DND-41 (cell line): Measurements from ENCODE around the gene UGGT2.

Source experiments
- ATAC-seq: fragments of 200-7000 bp; cut with Tn5 transposase; 3 replicates; pipeline ENCODE4 v1.9.1; 2021; ENCODE audit warnings: low read depth; ENCODE audit not compliant: insufficient read depth
- DNase-seq: peaks from one replicate; pipeline ENCODE4 v3.0.0-alpha.2; 2020
- H2AFZ ChIP-seq: 2 replicates; pipeline ENCODE4 v1.6.0; 2012; ENCODE audit warnings: low read depth, low read length
- H3K27ac ChIP-seq: 2 replicates; pipeline ENCODE4 v1.5.1; 2012; ENCODE audit warnings: low read length, inconsistent platforms
- H3K27me3 ChIP-seq: fragments of 200-600 bp; sonication (generic); 2 replicates; pipeline ENCODE4 v1.6.0; 2012; ENCODE audit warnings: low read length, mild to moderate bottlenecking, inconsistent platforms; ENCODE audit not compliant: insufficient read depth, poor library complexity
- H3K36me3 ChIP-seq: 2 replicates; pipeline ENCODE4 v1.5.1; 2012; ENCODE audit warnings: low read length, inconsistent platforms; ENCODE audit not compliant: insufficient read depth
- H3K4me1 ChIP-seq: 2 replicates; pipeline ENCODE4 v1.5.1; 2012; ENCODE audit warnings: mild to moderate bottlenecking, low read length; ENCODE audit not compliant: insufficient read depth
- H3K4me2 ChIP-seq: 2 replicates; pipeline ENCODE4 v1.6.0; 2012; ENCODE audit warnings: mild to moderate bottlenecking, moderate library complexity, low read length, inconsistent platforms; ENCODE audit not compliant: insufficient read depth
- H3K4me3 ChIP-seq, 2 experiments: fragments of 200-600 bp in 1 of 2; shearing (Covaris generic) in 1 of 2; 2 replicates each; pipeline ENCODE4 v1.5.1; 2012 to 2016; ENCODE audit warnings: inconsistent platforms in 2 of 2, low read length in 2 of 2, mild to moderate bottlenecking in 2 of 2, low read depth in 1 of 2, moderate library complexity in 1 of 2
- H3K79me2 ChIP-seq: 2 replicates; pipeline ENCODE4 v1.6.0; 2012; ENCODE audit warnings: low read length, inconsistent platforms; ENCODE audit not compliant: insufficient read depth
- H3K9ac ChIP-seq: 2 replicates; pipeline ENCODE4 v1.6.0; 2012; ENCODE audit warnings: low read depth, mild to moderate bottlenecking, inconsistent platforms, low read length, moderate library complexity
- H3K9me3 ChIP-seq: 2 replicates; pipeline ENCODE4 v1.5.1; 2012; ENCODE audit warnings: low read length, moderate library complexity, mild to moderate bottlenecking, inconsistent platforms; ENCODE audit not compliant: insufficient read depth, severe bottlenecking
- H4K20me1 ChIP-seq: 2 replicates; pipeline ENCODE4 v1.6.0; 2012; ENCODE audit warnings: low read length; ENCODE audit not compliant: insufficient read depth
- EZH2 ChIP-seq: IDR thresholded peaks from 3 replicates; pipeline ENCODE4 v1.6.1; 2012; ENCODE audit warnings: borderline replicate concordance, low read depth, mild to moderate bottlenecking, moderate library complexity, low read length, inconsistent platforms; ENCODE audit not compliant: severe bottlenecking
- TF ChIP-seq, protein P1 (sequence below): IDR thresholded peaks from 2 replicates; pipeline ENCODE4 v1.5.1; 2012; ENCODE audit warnings: borderline replicate concordance, low read length, moderate library complexity, mild to moderate bottlenecking; ENCODE audit not compliant: poor library complexity, severe bottlenecking; ENCODE audit errors: extremely low read depth

The UGGT2 gene

GRCh38 chr13:95800436-95800835 lies 252.8 kb downstream of the UGGT2 start:
- Histone ChIP-seq H3K4me2 (no peak overlapping the region), H3K4me1 (no peaks in the 10 kb centered on the region), H3K9me3 (no peaks in the 10 kb centered on the region), H3K9ac (no peak overlapping the region), H3K36me3 (no peaks in the 10 kb centered on the region), H3K27ac (no peak overlapping the region), H4K20me1 (no peaks in the 10 kb centered on the region), H2AFZ (no peak overlapping the region), H3K79me2 (no peaks in the 10 kb centered on the region), H3K27me3 (no peaks in the 10 kb centered on the region), H3K4me3 (no peak overlapping the region)
- TF ChIP-seq, protein P1, sequence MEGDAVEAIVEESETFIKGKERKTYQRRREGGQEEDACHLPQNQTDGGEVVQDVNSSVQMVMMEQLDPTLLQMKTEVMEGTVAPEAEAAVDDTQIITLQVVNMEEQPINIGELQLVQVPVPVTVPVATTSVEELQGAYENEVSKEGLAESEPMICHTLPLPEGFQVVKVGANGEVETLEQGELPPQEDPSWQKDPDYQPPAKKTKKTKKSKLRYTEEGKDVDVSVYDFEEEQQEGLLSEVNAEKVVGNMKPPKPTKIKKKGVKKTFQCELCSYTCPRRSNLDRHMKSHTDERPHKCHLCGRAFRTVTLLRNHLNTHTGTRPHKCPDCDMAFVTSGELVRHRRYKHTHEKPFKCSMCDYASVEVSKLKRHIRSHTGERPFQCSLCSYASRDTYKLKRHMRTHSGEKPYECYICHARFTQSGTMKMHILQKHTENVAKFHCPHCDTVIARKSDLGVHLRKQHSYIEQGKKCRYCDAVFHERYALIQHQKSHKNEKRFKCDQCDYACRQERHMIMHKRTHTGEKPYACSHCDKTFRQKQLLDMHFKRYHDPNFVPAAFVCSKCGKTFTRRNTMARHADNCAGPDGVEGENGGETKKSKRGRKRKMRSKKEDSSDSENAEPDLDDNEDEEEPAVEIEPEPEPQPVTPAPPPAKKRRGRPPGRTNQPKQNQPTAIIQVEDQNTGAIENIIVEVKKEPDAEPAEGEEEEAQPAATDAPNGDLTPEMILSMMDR, result no peak
- no peak for DNase-seq
- ATAC-seq, result no peak

DNA sequence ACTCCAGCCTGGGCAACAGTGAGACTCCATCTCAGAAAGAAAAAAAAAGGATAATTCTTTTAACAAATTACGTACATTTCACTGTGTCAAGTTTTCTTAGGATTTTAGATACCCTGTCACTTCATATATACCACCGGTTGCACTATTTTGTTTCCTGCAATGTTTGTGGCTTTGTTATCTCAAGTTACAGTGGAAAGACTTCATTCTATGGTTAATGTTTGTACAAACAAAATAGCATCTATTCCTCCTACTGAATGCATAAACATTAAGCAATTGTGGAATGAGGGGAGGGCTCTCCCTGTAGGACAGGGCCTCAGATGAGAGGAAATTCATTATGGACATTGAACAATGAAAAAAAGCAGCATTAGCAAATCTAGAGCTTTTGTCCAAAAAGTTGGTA lies 256.2 kb downstream of the UGGT2 start:
- Histone ChIP-seq H2AFZ (no peak overlapping the region), H3K4me1 (no peaks in the 10 kb centered on the region), H3K36me3 (peaks cover 13% of the 10 kb centered on the region; the same call in 1 of the 2 replicates), H3K4me3 (no peak overlapping the region), H3K9me3 (no peaks in the 10 kb centered on the region), H4K20me1 (no peaks in the 10 kb centered on the region), H3K27ac (no peak overlapping the region), H3K27me3 (no peaks in the 10 kb centered on the region), H3K79me2 (no peaks in the 10 kb centered on the region), H3K9ac (no peak overlapping the region), H3K4me2 (no peak overlapping the region)
- no peak for TF ChIP-seq EZH2
- no peak for DNase-seq
- ATAC-seq, result no peak

DNA sequence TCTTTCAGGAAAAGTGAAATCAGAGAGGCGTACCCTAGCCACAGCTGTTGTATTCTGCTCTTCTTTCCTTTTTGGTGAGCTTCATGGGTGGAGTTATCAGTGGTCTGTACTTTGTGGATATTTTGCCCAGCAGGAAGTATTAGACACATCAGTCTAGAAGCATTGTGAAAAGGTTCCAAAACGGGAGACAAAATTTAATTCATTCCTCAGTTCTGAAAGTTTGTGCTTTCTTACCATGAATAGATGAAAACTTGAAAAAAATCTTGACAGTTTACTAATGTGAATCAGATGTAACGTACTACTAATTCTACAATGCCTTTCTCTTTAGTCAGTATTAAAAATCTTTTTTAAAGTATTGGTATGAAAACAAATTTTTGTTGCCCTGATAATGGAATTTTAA lies 259.4 kb downstream of the UGGT2 start:
- Histone ChIP-seq H3K9ac (no peak overlapping the region), H4K20me1 (no peaks in the 10 kb centered on the region), H3K27me3 (no peaks in the 10 kb centered on the region), H3K36me3 (peaks cover 40% of the 10 kb centered on the region), H3K27ac (no peak overlapping the region), H3K4me1 (no peaks in the 10 kb centered on the region), H3K4me2 (no peak overlapping the region), H3K4me3 (no peak overlapping the region), H3K9me3 (no peaks in the 10 kb centered on the region), H2AFZ (no peak overlapping the region), H3K79me2 (no peaks in the 10 kb centered on the region)
- no peak for TF ChIP-seq EZH2
- TF ChIP-seq, protein P1, result no peak
- no peak for DNase-seq
- no peak for ATAC-seq

DNA sequence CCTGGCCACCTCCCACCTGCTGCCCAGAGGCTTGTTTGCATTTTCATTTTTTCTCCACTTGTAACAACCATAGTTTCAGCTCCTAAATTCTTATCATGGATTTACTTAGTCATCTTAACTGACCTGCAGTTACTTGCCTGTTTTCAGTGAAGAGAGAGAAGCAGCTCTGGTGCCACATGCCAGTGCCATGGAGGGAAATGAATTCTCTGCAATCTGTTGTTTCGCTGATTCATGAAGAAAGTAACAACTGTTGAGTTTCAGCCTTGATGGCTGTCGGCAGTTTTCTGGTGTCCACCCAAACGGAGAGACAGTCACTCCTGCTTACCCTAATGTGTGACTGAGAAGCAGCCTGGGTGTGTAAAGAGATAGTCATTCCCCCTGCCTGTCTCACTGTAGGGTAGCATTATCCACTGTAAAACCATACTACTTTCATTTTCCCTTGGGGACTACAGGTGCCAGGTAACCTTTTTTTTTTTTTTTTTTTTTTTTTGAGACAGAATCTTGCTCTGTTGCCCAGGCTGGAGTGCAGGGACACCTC lies 260.1 kb downstream of the UGGT2 start:
- no peak overlapping the region for H3K27ac ChIP-seq
- H3K79me2 ChIP-seq, result no peaks in the 10 kb centered on the region
- no peak overlapping the region for H3K9ac ChIP-seq
- TF ChIP-seq EZH2, result no peak
- TF ChIP-seq, protein P1, result no peak
- H3K4me2 ChIP-seq, result no peak overlapping the region
- DNase-seq, result no peak
- H3K27me3 ChIP-seq, result no peaks in the 10 kb centered on the region
- H2AFZ ChIP-seq, result no peak overlapping the region
- no peaks in the 10 kb centered on the region for H4K20me1 ChIP-seq
- no peak for ATAC-seq
- H3K9me3 ChIP-seq, result no peaks in the 10 kb centered on the region
- no peak overlapping the region for H3K4me3 ChIP-seq
- peaks cover 47% of the 10 kb centered on the region for H3K36me3 ChIP-seq
- no peaks in the 10 kb centered on the region for H3K4me1 ChIP-seq
